ACC112 (cell line): ENCODE results near the gene TUBB.
"Not testable (repeated sequence)": the region's sequence is repeated elsewhere in the genome, so short reads cannot be mapped to it uniquely, and the experiment has no call there.

Experiments
- H2AFZ ChIP-seq: fragments of 200-600 bp; sonication (generic); one replicate; pipeline ENCODE4 v1.6.0; 2017; ENCODE audit warnings: antibody characterized with exemption, low read length; ENCODE audit not compliant: unreplicated experiment
- H3K27ac ChIP-seq: fragments of 200-600 bp; sonication (generic); 2 replicates; pipeline ENCODE4 v1.5.1; 2014; ENCODE audit warnings: low read depth, mild to moderate bottlenecking, antibody characterized with exemption, low read length, moderate library complexity
- H3K27me3 ChIP-seq: fragments of 200-600 bp; sonication (generic); 2 replicates; pipeline ENCODE4 v1.6.1; 2014; ENCODE audit warnings: mild to moderate bottlenecking, antibody characterized with exemption, low read length, moderate library complexity, mixed read lengths; ENCODE audit not compliant: insufficient read depth
- H3K36me3 ChIP-seq: fragments of 200-600 bp; sonication (generic); 2 replicates; pipeline ENCODE4 v1.6.1; 2016; ENCODE audit warnings: mild to moderate bottlenecking, antibody characterized with exemption, low read length, moderate library complexity, mixed read lengths; ENCODE audit not compliant: insufficient read depth
- H3K4me1 ChIP-seq: fragments of 200-600 bp; sonication (generic); one replicate; pipeline ENCODE4 v1.6.1; 2016; ENCODE audit warnings: low read length, mixed read lengths; ENCODE audit not compliant: insufficient read depth, unreplicated experiment, control insufficient read depth
- H3K4me3 ChIP-seq: fragments of 200-600 bp; sonication (generic); 2 replicates; pipeline ENCODE4 v1.5.1; 2014; ENCODE audit warnings: mild to moderate bottlenecking, low read depth, low read length
- H3K79me2 ChIP-seq: fragments of 200-600 bp; sonication (generic); one replicate; pipeline ENCODE4 v1.6.0; 2016; ENCODE audit warnings: low read length; ENCODE audit not compliant: control insufficient read depth, unreplicated experiment, insufficient read depth

TUBB gene

GRCh38 chr6:30721198-30722024 lies 1.3 kb downstream of the TUBB start:
- H3K79me2 ChIP-seq: peaks cover 66% of the 10 kb centered on the region
- H3K4me3 ChIP-seq: peak overlapping the region; percentile 80
- H3K36me3 ChIP-seq: peaks cover 31% of the 10 kb centered on the region
- H3K27me3 ChIP-seq: no peaks in the 10 kb centered on the region
- peaks cover 40% of the 10 kb centered on the region for H3K4me1 ChIP-seq
- peak overlapping the region; percentile 97 for H3K27ac ChIP-seq
- no peak overlapping the region for H2AFZ ChIP-seq

DNA sequence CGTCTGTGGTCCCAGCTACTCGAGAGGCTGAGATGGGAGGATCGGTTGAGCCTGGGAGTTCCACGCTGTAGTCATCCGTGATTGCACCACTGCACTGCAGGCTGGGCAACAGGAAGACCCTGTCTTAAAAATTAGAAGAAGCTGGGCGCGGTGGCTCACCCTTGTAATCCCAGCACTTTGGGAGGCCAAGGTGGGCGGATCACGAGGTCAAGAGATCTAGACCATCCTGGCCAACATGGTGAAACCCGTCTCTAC lies 1.8 kb downstream of the TUBB start:
- not testable (repeated sequence) for H3K27me3 ChIP-seq, H2AFZ ChIP-seq
- Histone ChIP-seq H3K79me2 (peaks cover 60% of the 10 kb centered on the region), H3K36me3 (peaks cover 31% of the 10 kb centered on the region), H3K27ac (peak overlapping the region; percentile 97), H3K4me1 (peaks cover 38% of the 10 kb centered on the region), H3K4me3 (peak overlapping the region; percentile 80)

DNA sequence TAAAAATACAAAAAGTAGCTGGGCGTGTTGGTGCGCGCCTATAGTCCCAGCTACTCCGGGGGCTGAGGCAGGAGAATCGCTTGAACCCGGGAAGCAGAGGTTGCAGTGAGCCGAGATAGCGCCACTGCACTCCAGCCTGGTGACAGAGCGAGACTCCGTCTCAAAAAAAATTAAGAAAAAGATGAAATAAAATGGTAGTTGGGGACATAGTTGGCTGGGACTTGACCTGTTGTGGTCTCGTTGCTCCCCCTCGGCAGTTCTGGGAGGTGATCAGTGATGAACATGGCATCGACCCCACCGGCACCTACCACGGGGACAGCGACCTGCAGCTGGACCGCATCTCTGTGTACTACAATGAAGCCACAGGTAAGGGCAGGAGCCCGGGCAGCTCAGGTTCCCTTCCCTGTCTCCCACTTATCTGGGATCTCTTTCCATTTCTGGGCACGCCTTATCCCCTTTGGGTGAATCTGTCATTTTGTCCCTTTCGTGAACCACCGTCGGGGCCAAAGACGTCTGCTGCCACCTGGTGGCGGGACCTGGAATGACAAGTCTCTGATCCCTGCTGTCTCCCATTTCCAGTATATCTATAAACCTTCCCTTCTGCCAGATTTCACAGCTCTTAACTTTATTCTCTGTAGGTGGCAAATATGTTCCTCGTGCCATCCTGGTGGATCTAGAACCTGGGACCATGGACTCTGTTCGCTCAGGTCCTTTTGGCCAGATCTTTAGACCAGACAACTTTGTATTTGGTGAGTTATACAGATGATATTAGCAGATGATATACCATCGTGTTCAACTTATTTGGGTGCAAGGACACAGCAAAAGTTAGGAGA lies 2.3 kb downstream of the TUBB start:
- no peaks in the 10 kb centered on the region for H3K27me3 ChIP-seq
- H3K79me2 ChIP-seq: peaks cover 60% of the 10 kb centered on the region
- H2AFZ ChIP-seq: no peak overlapping the region
- peaks cover 39% of the 10 kb centered on the region for H3K4me1 ChIP-seq
- H3K36me3 ChIP-seq: peaks cover 31% of the 10 kb centered on the region
- peak overlapping the region; percentile 80 for H3K4me3 ChIP-seq
- H3K27ac ChIP-seq: peak overlapping the region; percentile 97

DNA sequence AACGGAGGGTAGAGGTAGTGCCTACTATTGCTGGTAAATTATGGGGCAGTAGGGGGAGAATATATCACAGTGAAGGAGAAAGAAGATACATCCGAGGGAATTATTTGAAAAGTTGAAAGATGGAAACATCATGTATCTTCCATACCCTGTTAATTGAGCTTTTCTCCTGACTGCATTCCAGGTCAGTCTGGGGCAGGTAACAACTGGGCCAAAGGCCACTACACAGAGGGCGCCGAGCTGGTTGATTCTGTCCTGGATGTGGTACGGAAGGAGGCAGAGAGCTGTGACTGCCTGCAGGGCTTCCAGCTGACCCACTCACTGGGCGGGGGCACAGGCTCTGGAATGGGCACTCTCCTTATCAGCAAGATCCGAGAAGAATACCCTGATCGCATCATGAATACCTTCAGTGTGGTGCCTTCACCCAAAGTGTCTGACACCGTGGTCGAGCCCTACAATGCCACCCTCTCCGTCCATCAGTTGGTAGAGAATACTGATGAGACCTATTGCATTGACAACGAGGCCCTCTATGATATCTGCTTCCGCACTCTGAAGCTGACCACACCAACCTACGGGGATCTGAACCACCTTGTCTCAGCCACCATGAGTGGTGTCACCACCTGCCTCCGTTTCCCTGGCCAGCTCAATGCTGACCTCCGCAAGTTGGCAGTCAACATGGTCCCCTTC lies 3.1 kb downstream of the TUBB start:
- H3K27me3 ChIP-seq, H2AFZ ChIP-seq: not testable (repeated sequence)
- peaks cover 31% of the 10 kb centered on the region for H3K36me3 ChIP-seq
- peak overlapping the region; percentile 80 for H3K4me3 ChIP-seq
- H3K27ac ChIP-seq: peak overlapping the region; percentile 49
- H3K4me1 ChIP-seq: peaks cover 47% of the 10 kb centered on the region
- peaks cover 60% of the 10 kb centered on the region for H3K79me2 ChIP-seq

- Histone ChIP-seq H3K36me3 (peaks cover 31% of the 10 kb centered on the region), H3K4me3 (peak overlapping the region; percentile 80), H3K4me1 (peaks cover 41% of the 10 kb centered on the region), H3K79me2 (peaks cover 53% of the 10 kb centered on the region), H3K27ac (peak overlapping the region; percentile 61)
- not testable (repeated sequence) for H3K27me3 ChIP-seq, H2AFZ ChIP-seq
Measured at GRCh38 chr6:30723843-30724741, 3.9 kb downstream of the TUBB start.

DNA sequence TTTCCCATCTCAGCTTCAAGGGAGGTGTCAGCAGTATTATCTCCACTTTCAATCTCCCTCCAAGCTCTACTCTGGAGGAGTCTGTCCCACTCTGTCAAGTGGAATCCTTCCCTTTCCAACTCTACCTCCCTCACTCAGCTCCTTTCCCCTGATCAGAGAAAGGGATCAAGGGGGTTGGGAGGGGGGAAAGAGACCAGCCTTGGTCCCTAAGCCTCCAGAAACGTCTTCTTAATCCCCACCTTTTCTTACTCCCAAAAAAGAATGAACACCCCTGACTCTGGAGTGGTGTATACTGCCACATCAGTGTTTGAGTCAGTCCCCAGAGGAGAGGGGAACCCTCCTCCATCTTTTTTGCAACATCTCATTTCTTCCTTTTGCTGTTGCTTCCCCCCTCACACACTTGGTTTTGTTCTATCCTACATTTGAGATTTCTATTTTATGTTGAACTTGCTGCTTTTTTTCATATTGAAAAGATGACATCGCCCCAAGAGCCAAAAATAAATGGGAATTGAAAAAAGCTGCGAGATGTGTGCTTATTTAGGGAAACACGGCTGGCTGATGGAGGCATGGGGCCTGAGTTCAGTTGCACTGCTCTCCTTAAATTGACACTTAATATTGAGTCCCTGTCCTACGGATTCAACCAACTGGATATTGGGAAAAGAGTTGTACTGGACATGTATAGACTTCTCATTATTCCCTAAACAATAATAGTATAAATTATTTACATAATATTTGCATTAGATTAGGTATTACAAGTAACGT lies 4.9 kb downstream of the TUBB start:
- H3K4me1 ChIP-seq: peaks cover 40% of the 10 kb centered on the region
- H3K79me2 ChIP-seq: peaks cover 45% of the 10 kb centered on the region
- H3K27ac ChIP-seq: peak overlapping the region; percentile 61
- H2AFZ ChIP-seq: no peak overlapping the region
- H3K36me3 ChIP-seq: peaks cover 35% of the 10 kb centered on the region
- no peaks in the 10 kb centered on the region for H3K27me3 ChIP-seq
- no peak overlapping the region for H3K4me3 ChIP-seq

- H3K4me1 ChIP-seq: peaks cover 40% of the 10 kb centered on the region
- peaks cover 35% of the 10 kb centered on the region for H3K36me3 ChIP-seq
- peak overlapping the region; percentile 61 for H3K27ac ChIP-seq
- H3K4me3 ChIP-seq: no peak overlapping the region
- no peaks in the 10 kb centered on the region for H3K27me3 ChIP-seq
- peaks cover 37% of the 10 kb centered on the region for H3K79me2 ChIP-seq
- H2AFZ ChIP-seq: no peak overlapping the region
Measured at GRCh38 chr6:30725713-30726505, 5.8 kb downstream of the TUBB start.

DNA sequence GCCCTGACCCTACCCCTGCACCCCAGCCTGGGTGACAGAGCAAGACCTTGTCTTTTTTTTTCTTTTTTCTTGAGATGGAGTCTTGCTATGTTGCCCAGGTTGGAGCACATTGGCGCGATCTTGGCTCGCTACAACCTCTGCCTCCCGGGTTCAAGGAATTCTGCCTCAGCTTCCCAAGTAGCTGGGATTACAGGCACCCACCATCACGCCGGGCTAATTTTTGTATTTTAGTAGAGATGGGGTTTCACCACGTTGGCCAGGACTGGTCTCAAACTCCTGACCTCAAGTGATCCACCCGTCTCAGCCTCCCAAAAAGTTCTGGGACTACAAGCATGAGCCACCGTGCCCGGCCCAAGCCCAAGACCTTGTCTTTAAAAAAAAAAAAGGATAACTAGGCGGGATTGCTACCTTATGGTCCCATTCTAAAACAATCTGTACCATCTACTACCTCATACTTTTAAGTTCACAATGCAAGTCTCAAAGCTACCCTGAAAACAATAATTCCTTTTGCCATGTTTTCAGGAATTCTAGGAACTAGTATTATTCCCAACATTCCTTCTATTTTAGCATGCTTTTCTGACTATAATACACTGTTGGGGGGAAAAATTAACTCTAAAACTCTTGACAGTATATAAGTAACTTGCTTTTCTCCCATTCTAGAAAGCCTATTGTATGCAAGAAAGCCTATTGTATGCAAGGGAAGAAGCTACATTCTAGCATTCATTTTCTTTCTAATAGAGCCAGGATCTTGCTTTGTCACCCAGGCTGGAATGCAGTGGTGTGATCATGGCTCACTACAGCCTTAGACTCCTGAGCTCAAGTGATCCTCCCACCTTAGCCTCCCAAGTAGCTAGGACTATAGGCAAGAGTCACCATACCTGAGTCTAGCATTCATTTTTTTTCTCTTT lies 6.6 kb downstream of the TUBB start:
- no peak overlapping the region for H2AFZ ChIP-seq
- H3K27me3 ChIP-seq: no peaks in the 10 kb centered on the region
- H3K36me3 ChIP-seq: peaks cover 31% of the 10 kb centered on the region
- peak overlapping the region; percentile 59 for H3K27ac ChIP-seq
- H3K79me2 ChIP-seq: peaks cover 30% of the 10 kb centered on the region
- no peak overlapping the region for H3K4me3 ChIP-seq
- H3K4me1 ChIP-seq: peaks cover 40% of the 10 kb centered on the region
